Measurements from ENCODE around the gene MTO1. TPM values are rescaled to one million over a fixed set of nuclear protein-coding genes. Genes with fewer than 3 reads are reported as not detected.
A peak's percentile ranks its signal among the peaks of the same experiment; 100 is the strongest.
"Not testable (repeated sequence)": the region's sequence is repeated elsewhere in the genome, so short reads cannot be mapped to it uniquely, and the experiment has no call there.

MTO1 gene
- total RNA-seq, 2 donors from 2014 or later = 42.9 to 76.0 TPM

- no peak for DNase-seq (ENCODE audit: low spot score)
- Mint-ChIP-seq H3K4me1 (ENCODE audit: low read depth in 2 of 2) (peaks cover 4 to 9% of the 10 kb centered on the region in 2 donors), H3K9me3 (no peaks in the 10 kb centered on the region), H3K27ac (no peak overlapping the region), H3K36me3 (peaks cover 15% of the 10 kb centered on the region), H3K27me3 (no peaks in the 10 kb centered on the region), H3K4me3 (no peak overlapping the region)
- ATAC-seq = peak in 1 of 2 donors; percentile 61
Measured at GRCh38 chr6:73476723-73477122, 15.2 kb downstream of the MTO1 start.

GRCh38 chr6:73477407-73477806 lies 15.9 kb downstream of the MTO1 start:
- no peaks in the 10 kb centered on the region for H3K9me3 Mint-ChIP-seq
- no peak for ATAC-seq
- no peak overlapping the region for H3K4me3 Mint-ChIP-seq
- no peak for DNase-seq (ENCODE audit: low spot score)
- peaks cover 18% of the 10 kb centered on the region for H3K36me3 Mint-ChIP-seq
- H3K27ac Mint-ChIP-seq = no peak overlapping the region
- no peaks in the 10 kb centered on the region for H3K27me3 Mint-ChIP-seq
- H3K4me1 Mint-ChIP-seq (ENCODE audit: low read depth in 2 of 2) = peaks cover 0 to 2% of the 10 kb centered on the region in 2 donors

GRCh38 chr6:73481969-73482368 lies 20.4 kb downstream of the MTO1 start:
- Mint-ChIP-seq H3K4me1 (ENCODE audit: low read depth in 2 of 2) (no peaks in the 10 kb centered on the region), H3K36me3 (peaks cover 12% of the 10 kb centered on the region), H3K27ac (no peak overlapping the region), H3K4me3 (no peak overlapping the region), H3K27me3 (no peaks in the 10 kb centered on the region), H3K9me3 (no peaks in the 10 kb centered on the region)
- no peak for ATAC-seq
- DNase-seq (ENCODE audit: low spot score) = no peak

- H3K4me3 Mint-ChIP-seq = no peak overlapping the region
- H3K36me3 Mint-ChIP-seq = peaks cover 12% of the 10 kb centered on the region
- no peak overlapping the region for H3K27ac Mint-ChIP-seq
- ATAC-seq (no peak), DNase-seq (ENCODE audit: low spot score) (no peak)
- no peaks in the 10 kb centered on the region for H3K4me1 Mint-ChIP-seq (ENCODE audit: low read depth in 2 of 2)
- no peaks in the 10 kb centered on the region for H3K27me3 Mint-ChIP-seq
- no peaks in the 10 kb centered on the region for H3K9me3 Mint-ChIP-seq
Measured at GRCh38 chr6:73484438-73484837, 22.9 kb downstream of the MTO1 start.

- H3K27me3 Mint-ChIP-seq = no peaks in the 10 kb centered on the region
- no peaks in the 10 kb centered on the region for H3K9me3 Mint-ChIP-seq
- peaks cover 16% of the 10 kb centered on the region for H3K36me3 Mint-ChIP-seq
- ATAC-seq (no peak), DNase-seq (ENCODE audit: low spot score) (no peak)
- H3K4me3 Mint-ChIP-seq = no peak overlapping the region
- no peaks in the 10 kb centered on the region for H3K4me1 Mint-ChIP-seq (ENCODE audit: low read depth in 2 of 2)
- H3K27ac Mint-ChIP-seq = no peak overlapping the region
Measured at GRCh38 chr6:73487473-73487872, 25.9 kb downstream of the MTO1 start.

GRCh38 chr6:73491377-73491776 lies 29.8 kb downstream of the MTO1 start:
- H3K9me3 Mint-ChIP-seq = no peaks in the 10 kb centered on the region
- DNase-seq (ENCODE audit: low spot score) (no peak), ATAC-seq (no peak)
- peak overlapping the region in 1 of 2 donors; percentile 33 for H3K27ac Mint-ChIP-seq
- peaks cover 16% of the 10 kb centered on the region for H3K36me3 Mint-ChIP-seq
- no peak overlapping the region for H3K4me3 Mint-ChIP-seq
- no peaks in the 10 kb centered on the region for H3K4me1 Mint-ChIP-seq (ENCODE audit: low read depth in 2 of 2)
- no peaks in the 10 kb centered on the region for H3K27me3 Mint-ChIP-seq

GRCh38 chr6:73497915-73498314 lies 36.4 kb downstream of the MTO1 start:
- H3K4me3 Mint-ChIP-seq = no peak overlapping the region
- H3K27me3 Mint-ChIP-seq = no peaks in the 10 kb centered on the region
- no peak overlapping the region for H3K27ac Mint-ChIP-seq
- ATAC-seq (no peak), DNase-seq (ENCODE audit: low spot score) (no peak)
- H3K36me3 Mint-ChIP-seq = peaks cover 12% of the 10 kb centered on the region
- H3K4me1 Mint-ChIP-seq (ENCODE audit: low read depth in 2 of 2) = no peaks in the 10 kb centered on the region
- no peaks in the 10 kb centered on the region for H3K9me3 Mint-ChIP-seq

- Mint-ChIP-seq H3K27me3 (no peaks in the 10 kb centered on the region), H3K4me1 (ENCODE audit: low read depth in 2 of 2) (peaks cover 0 to 5% of the 10 kb centered on the region in 2 donors), H3K9me3 (no peaks in the 10 kb centered on the region), H3K27ac (peak overlapping the region; percentile 20 to 29), H3K36me3 (peaks cover 8% of the 10 kb centered on the region), H3K4me3 (no peak overlapping the region)
- no peak for ATAC-seq
- DNase-seq (ENCODE audit: low spot score) = no peak
Measured at GRCh38 chr6:73503027-73503772, 41.7 kb downstream of the MTO1 start.

- Mint-ChIP-seq H3K36me3 (peaks cover 8% of the 10 kb centered on the region), H3K9me3 (no peaks in the 10 kb centered on the region), H3K4me1 (ENCODE audit: low read depth in 2 of 2) (peaks cover 0 to 5% of the 10 kb centered on the region in 2 donors), H3K4me3 (no peak overlapping the region), H3K27me3 (no peaks in the 10 kb centered on the region), H3K27ac (peak overlapping the region in 1 of 2 donors; percentile 29)
- no peak for DNase-seq (ENCODE audit: low spot score)
- ATAC-seq = peak in 1 of 2 donors; percentile 16
Measured at GRCh38 chr6:73504160-73504559, 42.6 kb downstream of the MTO1 start.

- Mint-ChIP-seq H3K9me3 (no peaks in the 10 kb centered on the region), H3K36me3 (peaks cover 8% of the 10 kb centered on the region), H3K4me1 (ENCODE audit: low read depth in 2 of 2) (peaks cover 0 to 5% of the 10 kb centered on the region in 2 donors), H3K27me3 (no peaks in the 10 kb centered on the region), H3K4me3 (no peak overlapping the region), H3K27ac (no peak overlapping the region)
- ATAC-seq (no peak), DNase-seq (ENCODE audit: low spot score) (no peak)
Measured at GRCh38 chr6:73505142-73505541, 43.6 kb downstream of the MTO1 start.

GRCh38 chr6:73505705-73506104 lies 44.2 kb downstream of the MTO1 start:
- H3K36me3 Mint-ChIP-seq; H3K4me3 Mint-ChIP-seq; H3K9me3 Mint-ChIP-seq; DNase-seq (ENCODE audit: low spot score); ATAC-seq; H3K27me3 Mint-ChIP-seq; H3K4me1 Mint-ChIP-seq (ENCODE audit: low read depth in 2 of 2): not testable (repeated sequence)
- H3K27ac Mint-ChIP-seq = peak overlapping the region in 1 of 2 donors; percentile 76

GRCh38 chr6:73506246-73506645 lies 44.7 kb downstream of the MTO1 start:
- no peak for DNase-seq (ENCODE audit: low spot score)
- no peak overlapping the region for H3K4me3 Mint-ChIP-seq
- no peak for ATAC-seq
- H3K4me1 Mint-ChIP-seq (ENCODE audit: low read depth in 2 of 2) = peaks cover 0 to 5% of the 10 kb centered on the region in 2 donors
- peaks cover 4% of the 10 kb centered on the region for H3K36me3 Mint-ChIP-seq
- no peaks in the 10 kb centered on the region for H3K27me3 Mint-ChIP-seq
- peak overlapping the region; percentile 31 to 76 for H3K27ac Mint-ChIP-seq
- no peaks in the 10 kb centered on the region for H3K9me3 Mint-ChIP-seq

- no peak overlapping the region for H3K27ac Mint-ChIP-seq
- no peaks in the 10 kb centered on the region for H3K27me3 Mint-ChIP-seq
- ATAC-seq (no peak), DNase-seq (ENCODE audit: low spot score) (no peak)
- H3K4me1 Mint-ChIP-seq (ENCODE audit: low read depth in 2 of 2) = peaks cover 3 to 5% of the 10 kb centered on the region in 2 donors
- no peaks in the 10 kb centered on the region for H3K36me3 Mint-ChIP-seq
- H3K4me3 Mint-ChIP-seq = no peak overlapping the region
- no peaks in the 10 kb centered on the region for H3K9me3 Mint-ChIP-seq
Measured at GRCh38 chr6:73508776-73509175, 47.2 kb downstream of the MTO1 start.

- no peaks in the 10 kb centered on the region for H3K27me3 Mint-ChIP-seq
- peak overlapping the region in 1 of 2 donors; percentile 9 for H3K27ac Mint-ChIP-seq
- H3K4me1 Mint-ChIP-seq (ENCODE audit: low read depth in 2 of 2) = peaks cover 5 to 8% of the 10 kb centered on the region in 2 donors
- H3K4me3 Mint-ChIP-seq = no peak overlapping the region
- DNase-seq (ENCODE audit: low spot score) = no peak
- H3K36me3 Mint-ChIP-seq = peaks cover 2% of the 10 kb centered on the region
- ATAC-seq = no peak
- H3K9me3 Mint-ChIP-seq = no peaks in the 10 kb centered on the region
Measured at GRCh38 chr6:73509851-73510250, 48.3 kb downstream of the MTO1 start.

GRCh38 chr6:73511796-73512195 lies 50.3 kb downstream of the MTO1 start:
- no peak for DNase-seq (ENCODE audit: low spot score)
- Mint-ChIP-seq H3K36me3 (peaks cover 20% of the 10 kb centered on the region), H3K4me3 (no peak overlapping the region), H3K4me1 (ENCODE audit: low read depth in 2 of 2) (peaks cover 22 to 28% of the 10 kb centered on the region in 2 donors), H3K9me3 (no peaks in the 10 kb centered on the region), H3K27me3 (no peaks in the 10 kb centered on the region), H3K27ac (peak overlapping the region; percentile 19 to 31)
- ATAC-seq = no peak
